HCT116 (cell line): ENCODE data around the gene POU3F1. TPM values are rescaled to one million over a fixed set of nuclear protein-coding genes. Genes with fewer than 3 reads are reported as not detected.

Experiments
- ATAC-seq: fragments of 200-7000 bp; cut with Tn5 transposase; 2 replicates; pipeline ENCODE4 v1.9.1; 2020; ENCODE audit warnings: mild to moderate bottlenecking, moderate library complexity
- BruUV-seq: library from RNA; stranded (reverse); fragments of 400-500 nt; replicated peaks from 2 replicates; lab custom pipeline; 2021; lab: Mats Ljungman, UMichigan
- CTCF ChIA-PET: fragments of 300-600 bp; sonication (Branson Sonifier 250); formaldehyde crosslinking; loops from one replicate; lab custom pipeline; 2021; ENCODE audit warnings: antibody characterized with exemption; lab: Charles Lee
- POLR2A ChIA-PET: fragments of 300-600, 350-600 bp; sonication (Branson Sonifier 250); formaldehyde crosslinking; loops from one replicate; lab custom pipeline; 2021; ENCODE audit warnings: antibody characterized with exemption; lab: Charles Lee
- RAD21 ChIA-PET, 2 experiments: fragments of 300-600 bp; sonication (Branson Sonifier 250); formaldehyde crosslinking; loops; one replicate each; lab custom pipeline; 2023; ENCODE audit warnings: low total read pairs in 2 of 2; ENCODE audit not compliant: uncharacterized antibody in 2 of 2, unreplicated experiment in 2 of 2, low non-redundant PET in 1 of 2; lab: Charles Lee
- DNase-seq: peaks from one replicate; pipeline ENCODE4 v3.0.0-alpha.2; 2010; ENCODE audit warnings: low read depth, low spot score
- H2AFZ ChIP-seq: fragments of 200-600 bp; shearing (Covaris generic), sonication (generic); 2 replicates; pipeline ENCODE4 v1.6.1; 2017; ENCODE audit warnings: low read depth, mixed run types, mixed read lengths, antibody characterized with exemption, low read length; ENCODE audit not compliant: poor library complexity, severe bottlenecking
- H3K27ac ChIP-seq: 2 replicates; pipeline ENCODE4 v1.5.1; 2012; ENCODE audit warnings: low read depth, low read length
- H3K27me3 ChIP-seq: fragments of 200-600 bp; sonication (generic); 2 replicates; pipeline ENCODE4 v1.6.1; 2016; ENCODE audit warnings: mixed run types, low read length, mixed read lengths; ENCODE audit not compliant: insufficient read depth
- H3K36me3 ChIP-seq, 2 experiments: fragments of 200-500 bp in 1 of 2; fragments of 200-600 bp in 1 of 2; sonication (Bioruptor generic) in 1 of 2; sonication (generic) in 1 of 2; 2 replicates each; pipeline versions ENCODE4 v1.5.1 to v1.6.1; 2014 to 2016; ENCODE audit warnings: low read length in 2 of 2, inconsistent platforms in 1 of 2, mixed read lengths in 1 of 2, mixed run types in 1 of 2; ENCODE audit not compliant: insufficient read depth in 2 of 2, control insufficient read depth in 1 of 2
- H3K4me1 ChIP-seq, 2 experiments: fragments of 200-600 bp in 1 of 2; sonication (generic) in 1 of 2; 2 replicates each; pipeline versions ENCODE4 v1.5.1 to v1.6.1; 2012 to 2017; ENCODE audit warnings: low read length in 2 of 2, inconsistent platforms in 1 of 2, mild to moderate bottlenecking in 1 of 2, mixed read lengths in 1 of 2, mixed run types in 1 of 2, moderate library complexity in 1 of 2; ENCODE audit not compliant: insufficient read depth in 2 of 2, control insufficient read depth in 1 of 2
- H3K4me2 ChIP-seq: fragments of 200-600 bp; sonication (generic); 2 replicates; pipeline ENCODE4 v1.6.1; 2017; ENCODE audit warnings: mixed run types, low read length, mixed read lengths
- H3K4me3 ChIP-seq, 2 experiments: fragments of 200-600 bp in 1 of 2; sonication (generic) in 1 of 2; replicated peaks in 1 of 2; 2 replicates each; pipeline ENCODE4 v1.5.1; 2011 to 2016; ENCODE audit warnings: low read length in 2 of 2, control low read depth in 1 of 2, low read depth in 1 of 2, mild to moderate bottlenecking in 1 of 2, mixed read lengths in 1 of 2, mixed run types in 1 of 2
- H3K79me2 ChIP-seq: fragments of 200-600 bp; sonication (generic); 2 replicates; pipeline ENCODE4 v1.6.1; 2017; ENCODE audit warnings: mild to moderate bottlenecking, mixed run types, low read length, moderate library complexity, mixed read lengths; ENCODE audit not compliant: insufficient read depth
- H3K9ac ChIP-seq: fragments of 200-600 bp; sonication (generic); 2 replicates; pipeline ENCODE4 v1.6.1; 2016; ENCODE audit warnings: low read length, mixed read lengths
- H3K9me2 ChIP-seq: fragments of 200-600 bp; sonication (generic), shearing (Covaris generic); 2 replicates; pipeline ENCODE4 v1.6.1; 2017; ENCODE audit warnings: mixed run types, mild to moderate bottlenecking, moderate library complexity; ENCODE audit not compliant: insufficient read depth
- H3K9me3 ChIP-seq, 2 experiments: fragments of 200-500 bp in 1 of 2; fragments of 200-600 bp in 1 of 2; sonication (Bioruptor generic) in 1 of 2; sonication (generic) in 1 of 2; 2 replicates each; pipeline ENCODE4 v1.6.1; 2014 to 2017; ENCODE audit warnings: low read length in 2 of 2, mixed read lengths in 2 of 2, inconsistent platforms in 1 of 2, low read depth in 1 of 2, mild to moderate bottlenecking in 1 of 2, mixed run types in 1 of 2, moderate library complexity in 1 of 2; ENCODE audit not compliant: control insufficient read depth in 1 of 2, insufficient read depth in 1 of 2
- H4K20me1 ChIP-seq: fragments of 200-600 bp; sonication (generic), shearing (Covaris generic); 2 replicates; pipeline ENCODE4 v1.6.1; 2017; ENCODE audit warnings: mixed run types, mild to moderate bottlenecking, moderate library complexity; ENCODE audit not compliant: insufficient read depth
- CBX3 ChIP-seq: IDR thresholded peaks from 2 replicates; pipeline ENCODE4 v1.6.1; 2012; ENCODE audit warnings: low read depth
- CEBPB ChIP-seq: IDR thresholded peaks from 2 replicates; pipeline ENCODE4 v1.6.1; 2012; ENCODE audit warnings: low read depth
- EGR1 ChIP-seq: IDR thresholded peaks from 2 replicates; pipeline ENCODE4 v1.6.1; 2012; ENCODE audit warnings: low read depth
- EZH2 ChIP-seq: fragments of 200-600 bp; sonication (generic); IDR thresholded peaks from 2 replicates; pipeline ENCODE4 v1.6.1; 2017; ENCODE audit warnings: antibody characterized with exemption, mixed run types
- EZH2phosphoT487 ChIP-seq: fragments of 200-600 bp; IDR thresholded peaks from 2 replicates; pipeline ENCODE4 v1.6.1; 2018; ENCODE audit warnings: antibody characterized with exemption, borderline replicate concordance
- FOSL1 ChIP-seq: IDR thresholded peaks from 2 replicates; pipeline ENCODE4 v1.6.1; 2012; ENCODE audit warnings: low read depth
- JUND ChIP-seq: IDR thresholded peaks from 2 replicates; pipeline ENCODE4 v1.6.1; 2012
- POLR2A ChIP-seq: IDR thresholded peaks from 2 replicates; pipeline ENCODE4 v1.7.0; 2011; ENCODE audit warnings: borderline replicate concordance; ENCODE audit not compliant: insufficient read depth, insufficient read length; ENCODE audit errors: extremely low read depth
- POLR2AphosphoS5 ChIP-seq: IDR thresholded peaks from 2 replicates; pipeline ENCODE4 v1.6.1; 2011; ENCODE audit warnings: mild to moderate bottlenecking, low read depth, low read length, moderate library complexity
- SIN3A ChIP-seq: IDR thresholded peaks from 2 replicates; pipeline ENCODE4 v1.6.1; 2012; ENCODE audit warnings: low read depth
- SP1 ChIP-seq: IDR thresholded peaks from 2 replicates; pipeline ENCODE4 v1.6.1; 2012; ENCODE audit warnings: low read depth
- SRF ChIP-seq: IDR thresholded peaks from 2 replicates; pipeline ENCODE4 v1.6.1; 2012; ENCODE audit warnings: low read depth
- YY1 ChIP-seq: IDR thresholded peaks from 2 replicates; pipeline ENCODE4 v1.6.1; 2011; ENCODE audit warnings: low read length, low read depth, moderate library complexity, mild to moderate bottlenecking; ENCODE audit not compliant: insufficient replicate concordance; ENCODE audit errors: extremely low read depth
- ZNF274 ChIP-seq: fragments of 200-500 bp; sonication (Bioruptor generic); IDR thresholded peaks from 2 replicates; pipeline ENCODE4 v1.6.1; 2014; ENCODE audit warnings: mild to moderate bottlenecking, low read depth, low read length, inconsistent platforms
- intact Hi-C: fragments of 100-400 bp; cut with micrococcal nuclease; formaldehyde crosslinking; loops from 2 replicates; pipeline ENCODE4 v1.10.0; 2022
- total RNA-seq: library from RNA; stranded (reverse); gene quantifications from one replicate; pipeline ENCODE4 v1.2.1, GENCODE V29; 2021; ENCODE audit not compliant: unreplicated experiment

POU3F1 gene
- total RNA-seq, 1 experiment from 2014 or later = not detected

- CTCF ChIA-PET = no interaction called here
- peak overlapping the region; percentile 74 for H3K4me2 ChIP-seq
- intact Hi-C loops = no loop called here
- DNase-seq (no peak), ATAC-seq (no peak)
- no TSS peak for BruUV-seq
- H3K9ac ChIP-seq = peak overlapping the region; percentile 51
- peak overlapping the region; percentile 29 to 52 for H3K4me3 ChIP-seq
- H3K27ac ChIP-seq = peak overlapping the region; percentile 22; the same call in 1 of the 2 replicates
- RAD21 ChIA-PET = no interaction called here
- H4K20me1 ChIP-seq = no peaks in the 10 kb centered on the region
- H3K36me3 ChIP-seq = no peaks in the 10 kb centered on the region
- no peaks in the 10 kb centered on the region for H3K9me2 ChIP-seq
- no peaks in the 10 kb centered on the region for H3K9me3 ChIP-seq
- no peaks in the 10 kb centered on the region for H3K27me3 ChIP-seq
- TF ChIP-seq SP1 (no peak), POLR2A (no peak), SIN3A (no peak), EZH2phosphoT487 (no peak), EZH2 (no peak), CBX3 (no peak), FOSL1 (no peak), CEBPB (no peak), POLR2AphosphoS5 (no peak), ZNF274 (no peak), EGR1 (no peak), JUND (no peak), SRF (no peak), YY1 (no peak)
- H3K79me2 ChIP-seq = peaks cover 35% of the 10 kb centered on the region
- peaks cover 27 to 52% of the 10 kb centered on the region in 2 experiments for H3K4me1 ChIP-seq
- no peak overlapping the region for H2AFZ ChIP-seq
- POLR2A ChIA-PET = interaction anchor here (0.6 kb wide), 1 partner anchor 802 kb away, joined by 4 read pairs; no protein-coding TSS in a partner anchor
These were observed 40.4 kb downstream of the POU3F1 start for GRCh38 chr1:38006008-38006828.
